HG03442 (cell line): ENCODE data around the gene SPSB2.
"Not testable (repeated sequence)": the region's sequence is repeated elsewhere in the genome, so short reads cannot be mapped to it uniquely, and the experiment has no call there.

ENCODE experiments used
- ATAC-seq: cut with Tn5 transposase; IDR thresholded peaks from one replicate; pipeline ENCODE4 v1.9.1; 2021; ENCODE audit warnings: mild to moderate bottlenecking, moderate library complexity; ENCODE audit not compliant: unreplicated experiment

Gene SPSB2, protein sequence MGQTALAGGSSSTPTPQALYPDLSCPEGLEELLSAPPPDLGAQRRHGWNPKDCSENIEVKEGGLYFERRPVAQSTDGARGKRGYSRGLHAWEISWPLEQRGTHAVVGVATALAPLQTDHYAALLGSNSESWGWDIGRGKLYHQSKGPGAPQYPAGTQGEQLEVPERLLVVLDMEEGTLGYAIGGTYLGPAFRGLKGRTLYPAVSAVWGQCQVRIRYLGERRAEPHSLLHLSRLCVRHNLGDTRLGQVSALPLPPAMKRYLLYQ

DNA sequence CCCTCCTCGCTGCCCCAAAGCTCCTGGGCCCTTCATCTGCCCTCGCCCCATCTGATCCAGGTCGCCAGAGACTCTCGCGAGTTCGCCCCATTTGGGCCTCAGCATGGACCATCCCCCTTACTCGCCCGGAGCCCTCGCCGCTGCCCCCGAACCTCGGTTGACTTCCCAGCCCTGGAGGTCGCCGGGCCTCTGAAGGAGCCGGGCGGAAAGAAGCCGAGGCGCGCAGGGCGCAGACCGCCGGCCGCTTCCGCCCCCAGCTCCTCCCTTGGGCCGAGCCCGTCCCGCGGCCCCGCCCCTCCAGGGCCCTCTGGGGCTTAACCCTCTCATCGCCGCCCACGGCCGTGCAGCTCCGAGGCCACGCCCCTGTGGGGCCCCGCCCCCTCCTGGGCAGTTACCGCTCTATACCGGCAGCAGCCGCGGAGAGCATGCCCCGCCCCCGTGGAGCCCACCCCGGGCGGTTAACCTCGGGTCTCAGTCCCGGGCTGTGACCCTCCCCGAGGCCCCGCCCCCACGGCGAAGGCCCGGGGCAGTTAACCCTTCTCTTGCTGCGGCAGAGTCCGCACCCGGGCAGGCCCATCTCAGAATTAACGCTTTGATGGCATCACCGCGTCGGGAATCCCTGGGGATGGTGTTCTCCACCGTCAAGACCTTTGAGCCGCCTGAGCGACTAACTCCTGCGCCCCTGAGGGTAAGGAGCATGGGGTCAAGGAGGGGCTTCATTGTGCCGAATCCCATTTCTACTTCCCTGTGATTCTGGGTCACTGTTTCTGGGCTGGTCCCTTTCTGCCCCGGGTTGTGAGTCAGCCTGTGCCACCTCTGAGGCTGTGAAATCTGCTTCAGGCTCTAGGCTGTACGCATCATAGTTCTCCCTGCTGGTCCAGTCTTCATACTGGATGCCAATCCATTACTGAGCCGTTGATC lies at the start of gene SPSB2:
TSS of gene SPSB2 (minus strand) at position 210 of the 921 bp plus-strand sequence. CDS start 402 bp downstream, outside the sequence.
- peak; percentile 78 for ATAC-seq

DNA sequence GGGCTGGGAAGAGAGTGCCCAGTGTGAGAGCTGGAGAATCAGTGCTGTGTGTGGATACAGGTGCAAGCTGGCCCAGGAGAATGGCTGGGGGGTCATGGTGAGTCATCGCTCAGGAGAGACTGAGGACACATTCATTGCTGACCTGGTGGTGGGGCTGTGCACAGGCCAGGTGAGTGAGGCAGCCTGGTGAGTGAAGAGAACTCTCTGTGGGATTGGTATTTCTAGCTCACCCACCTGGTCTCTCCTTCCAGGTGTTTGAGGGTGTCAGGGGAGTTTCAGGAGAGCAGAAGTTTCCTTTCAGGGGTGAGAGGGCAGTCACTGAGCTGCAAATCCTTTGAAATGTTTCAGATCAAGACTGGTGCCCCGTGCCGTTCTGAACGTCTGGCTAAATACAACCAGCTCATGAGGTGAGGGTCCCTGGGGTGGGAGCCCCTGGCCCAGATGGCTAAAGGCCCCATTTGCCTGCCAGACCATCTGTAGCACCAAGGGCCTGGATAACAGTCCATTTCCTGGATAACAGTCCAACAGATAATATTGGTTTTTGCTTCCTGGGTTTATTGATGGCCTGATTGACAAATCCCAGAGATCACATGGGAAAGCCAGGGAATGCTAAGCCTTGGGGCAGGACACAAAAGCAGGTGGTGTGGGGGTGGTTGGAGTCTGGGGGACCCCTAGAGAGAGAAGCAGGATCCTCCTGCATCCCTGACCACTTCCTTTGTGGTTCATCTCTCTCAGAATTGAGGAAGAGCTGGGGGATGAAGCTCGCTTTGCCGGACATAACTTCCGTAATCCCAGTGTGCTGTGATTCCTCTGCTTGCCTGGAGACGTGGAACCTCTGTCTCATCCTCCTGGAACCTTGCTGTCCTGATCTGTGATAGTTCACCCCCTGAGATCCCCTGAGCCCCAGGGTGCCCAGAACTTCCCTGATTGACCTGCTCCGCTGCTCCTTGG lies 49.2 kb upstream of the SPSB2 start:
- ATAC-seq = no peak

DNA sequence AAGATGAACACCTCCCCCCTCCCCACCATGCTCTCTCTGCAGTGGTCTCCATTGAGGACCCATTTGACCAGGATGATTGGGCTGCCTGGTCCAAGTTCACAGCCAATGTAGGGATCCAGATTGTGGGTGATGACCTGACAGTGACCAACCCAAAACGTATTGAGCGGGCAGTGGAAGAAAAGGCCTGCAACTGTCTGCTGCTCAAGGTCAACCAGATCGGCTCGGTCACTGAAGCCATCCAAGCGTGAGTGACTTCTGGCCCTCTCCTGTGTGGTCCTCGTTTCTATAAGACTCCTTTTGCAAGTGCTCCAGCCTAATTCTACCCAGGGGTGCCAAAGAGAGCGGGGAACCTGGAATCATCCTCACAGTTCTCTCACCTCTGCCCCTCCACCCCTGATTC lies 48.4 kb upstream of the SPSB2 start:
- ATAC-seq = no peak

DNA sequence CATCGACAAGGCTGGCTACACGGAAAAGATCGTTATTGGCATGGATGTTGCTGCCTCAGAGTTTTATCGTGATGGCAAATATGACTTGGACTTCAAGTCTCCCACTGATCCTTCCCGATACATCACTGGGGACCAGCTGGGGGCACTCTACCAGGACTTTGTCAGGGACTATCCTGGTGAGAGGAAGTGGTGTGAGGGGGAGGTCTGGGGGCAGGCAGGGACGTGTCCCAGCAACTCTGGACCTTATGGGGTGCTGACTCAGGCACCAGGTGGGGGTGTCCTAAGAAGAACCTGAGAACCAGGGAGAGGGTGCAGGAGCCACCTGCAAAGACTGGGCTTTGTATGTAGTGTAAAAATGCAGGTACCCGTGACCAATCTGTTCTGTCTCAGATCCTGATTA lies 46.5 kb upstream of the SPSB2 start:
- no peak for ATAC-seq

DNA sequence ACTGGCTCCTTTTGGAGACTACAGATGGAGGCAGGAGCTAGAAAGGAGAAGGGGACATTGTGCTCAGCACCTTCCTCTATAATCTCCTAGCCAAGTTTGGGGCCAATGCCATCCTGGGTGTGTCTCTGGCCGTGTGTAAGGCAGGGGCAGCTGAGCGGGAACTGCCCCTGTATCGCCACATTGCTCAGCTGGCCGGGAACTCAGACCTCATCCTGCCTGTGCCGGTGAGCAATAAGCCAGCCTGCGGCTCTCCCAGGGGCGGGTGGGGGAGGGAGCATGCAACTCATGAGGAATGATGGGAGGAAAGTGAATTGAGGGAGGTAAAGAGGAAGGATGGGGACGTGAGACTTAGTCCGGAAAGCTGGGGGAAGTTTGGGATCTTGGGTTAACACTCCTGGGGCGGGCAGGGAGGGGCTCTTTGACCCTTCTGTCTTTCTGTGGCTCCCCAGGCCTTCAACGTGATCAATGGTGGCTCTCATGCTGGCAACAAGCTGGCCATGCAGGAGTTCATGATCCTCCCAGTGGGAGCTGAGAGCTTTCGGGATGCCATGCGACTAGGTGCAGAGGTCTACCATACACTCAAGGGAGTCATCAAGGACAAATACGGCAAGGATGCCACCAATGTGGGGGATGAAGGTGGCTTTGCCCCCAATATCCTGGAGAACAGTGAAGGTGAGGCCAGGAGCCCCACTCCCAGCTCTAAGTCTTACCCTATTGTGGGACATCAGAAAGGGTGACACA lies 44.6 kb upstream of the SPSB2 start:
- no peak for ATAC-seq

DNA sequence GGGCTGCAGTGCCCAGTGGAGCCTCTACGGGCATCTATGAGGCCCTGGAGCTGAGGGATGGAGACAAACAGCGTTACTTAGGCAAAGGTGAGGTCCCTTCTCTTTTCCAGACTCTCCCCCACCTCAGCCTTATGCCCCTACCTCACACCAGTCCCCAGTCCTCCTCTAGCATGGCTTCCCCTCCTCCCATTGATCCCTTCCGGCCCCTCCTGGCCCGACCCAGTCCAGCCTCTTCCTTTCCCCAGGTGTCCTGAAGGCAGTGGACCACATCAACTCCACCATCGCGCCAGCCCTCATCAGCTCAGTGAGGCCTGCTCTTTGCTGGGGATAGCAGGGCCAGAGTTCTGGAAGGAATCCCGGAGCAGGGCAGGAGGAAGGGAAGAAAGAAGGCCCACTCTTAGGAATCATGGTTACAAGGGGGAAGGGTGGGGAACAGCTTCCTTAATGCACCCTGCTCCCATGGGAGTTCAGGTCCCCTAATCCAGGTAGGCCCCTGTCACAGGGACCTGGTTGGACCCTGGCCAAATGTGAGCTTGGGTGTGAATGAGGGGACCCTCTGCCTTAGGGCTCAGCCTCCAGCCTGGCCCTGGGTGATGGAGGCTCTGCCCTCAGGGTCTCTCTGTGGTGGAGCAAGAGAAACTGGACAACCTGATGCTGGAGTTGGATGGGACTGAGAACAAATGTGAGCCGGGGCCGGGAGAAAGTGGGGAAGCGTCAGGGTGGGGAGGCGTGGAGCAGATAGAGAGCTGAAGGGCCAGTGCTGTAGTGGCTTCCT lies 43.5 kb upstream of the SPSB2 start:
- no peak for ATAC-seq

DNA sequence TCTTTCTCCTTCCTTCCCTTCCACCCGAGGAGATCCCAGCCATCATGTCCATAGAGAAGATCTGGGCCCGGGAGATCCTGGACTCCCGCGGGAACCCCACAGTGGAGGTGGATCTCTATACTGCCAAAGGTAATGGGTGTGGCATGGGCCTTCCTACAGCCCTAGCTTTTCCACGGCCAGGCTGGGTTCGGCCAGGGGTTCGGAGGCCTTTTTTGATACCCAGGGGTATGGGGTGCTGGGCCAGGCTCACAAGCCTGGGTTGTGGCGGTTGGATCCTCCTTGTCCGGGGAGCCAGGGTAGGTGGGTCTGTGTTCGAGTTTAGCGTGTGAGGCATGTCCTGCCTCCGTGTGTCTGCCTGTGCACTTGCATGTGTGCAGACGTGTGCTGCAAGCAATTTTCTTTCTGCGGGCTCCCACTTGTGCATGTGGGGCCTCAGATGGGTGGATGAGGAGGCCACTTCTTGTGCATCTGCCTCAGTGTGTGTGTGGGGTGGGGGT lies 42.7 kb upstream of the SPSB2 start:
- no peak for ATAC-seq

DNA sequence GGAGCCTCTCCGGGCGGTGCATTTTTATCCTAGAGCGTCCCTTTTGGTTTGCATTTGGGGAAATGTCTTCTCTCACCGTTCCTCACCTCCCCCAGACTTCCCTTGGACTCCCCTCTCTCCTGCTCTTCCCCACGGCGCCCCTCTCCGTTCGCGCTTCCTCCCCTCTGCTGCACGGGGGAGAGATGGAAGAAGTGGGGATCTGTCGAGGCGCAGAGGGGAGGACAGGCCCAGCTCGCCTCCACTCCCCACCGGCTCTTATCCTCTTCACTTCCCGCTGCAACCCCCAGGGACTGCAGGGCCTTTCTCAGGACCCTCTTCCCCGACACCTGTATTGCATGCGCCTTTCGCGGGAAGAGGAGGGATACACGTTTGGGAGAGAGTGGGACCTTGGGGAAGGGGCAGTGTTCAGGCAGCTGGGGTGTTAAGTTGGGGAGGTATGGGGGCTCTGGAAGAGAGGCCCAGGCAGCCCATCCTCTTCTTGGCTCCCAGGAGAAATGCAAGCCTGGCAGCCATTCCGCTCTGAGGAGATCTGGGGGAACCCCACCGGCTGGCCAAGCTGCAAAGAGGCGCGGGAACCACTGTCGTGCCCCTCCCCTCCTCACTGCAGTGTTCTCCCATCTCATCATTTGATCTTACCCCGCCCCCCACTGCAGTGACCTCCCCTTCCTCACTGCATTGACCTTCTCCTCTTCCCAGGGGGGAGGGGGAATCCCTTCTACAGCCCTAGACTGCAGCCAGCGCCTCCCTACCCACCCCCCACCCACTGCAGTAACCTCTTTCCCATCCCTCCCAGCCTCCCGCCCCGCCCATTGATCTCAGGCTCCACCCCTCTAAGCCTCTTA lies 42.1 kb upstream of the SPSB2 start:
- no peak for ATAC-seq

DNA sequence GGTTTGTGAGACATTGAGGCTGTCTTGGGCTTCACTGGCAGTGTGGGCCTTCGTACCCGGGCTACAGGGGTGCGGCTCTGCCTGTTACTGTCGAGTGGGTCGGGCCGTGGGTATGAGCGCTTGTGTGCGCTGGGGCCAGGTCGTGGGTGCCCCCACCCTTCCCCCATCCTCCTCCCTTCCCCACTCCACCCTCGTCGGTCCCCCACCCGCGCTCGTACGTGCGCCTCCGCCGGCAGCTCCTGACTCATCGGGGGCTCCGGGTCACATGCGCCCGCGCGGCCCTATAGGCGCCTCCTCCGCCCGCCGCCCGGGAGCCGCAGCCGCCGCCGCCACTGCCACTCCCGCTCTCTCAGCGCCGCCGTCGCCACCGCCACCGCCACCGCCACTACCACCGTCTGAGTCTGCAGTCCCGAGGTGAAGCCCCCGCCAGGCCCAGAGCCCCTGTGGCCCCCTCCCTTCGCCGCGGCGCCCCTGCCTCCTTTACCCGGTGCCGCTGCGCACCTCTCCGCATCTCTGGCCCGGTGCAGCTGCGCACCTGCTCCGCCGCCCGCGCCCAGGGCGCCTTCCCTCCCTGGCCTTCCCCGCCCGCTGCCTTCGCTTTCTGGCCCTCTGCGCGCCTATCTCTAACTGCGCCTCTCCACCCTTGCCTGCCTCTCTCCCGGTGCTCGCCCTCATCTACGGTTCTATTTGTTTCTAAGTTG lies 41.3 kb upstream of the SPSB2 start, which contains the start of gene ENO2:
TSS of gene ENO2 (plus strand) at position 335 of the 701 bp plus-strand sequence. CDS start 1,253 bp downstream, outside the sequence.
- ATAC-seq = peak; percentile 57

DNA sequence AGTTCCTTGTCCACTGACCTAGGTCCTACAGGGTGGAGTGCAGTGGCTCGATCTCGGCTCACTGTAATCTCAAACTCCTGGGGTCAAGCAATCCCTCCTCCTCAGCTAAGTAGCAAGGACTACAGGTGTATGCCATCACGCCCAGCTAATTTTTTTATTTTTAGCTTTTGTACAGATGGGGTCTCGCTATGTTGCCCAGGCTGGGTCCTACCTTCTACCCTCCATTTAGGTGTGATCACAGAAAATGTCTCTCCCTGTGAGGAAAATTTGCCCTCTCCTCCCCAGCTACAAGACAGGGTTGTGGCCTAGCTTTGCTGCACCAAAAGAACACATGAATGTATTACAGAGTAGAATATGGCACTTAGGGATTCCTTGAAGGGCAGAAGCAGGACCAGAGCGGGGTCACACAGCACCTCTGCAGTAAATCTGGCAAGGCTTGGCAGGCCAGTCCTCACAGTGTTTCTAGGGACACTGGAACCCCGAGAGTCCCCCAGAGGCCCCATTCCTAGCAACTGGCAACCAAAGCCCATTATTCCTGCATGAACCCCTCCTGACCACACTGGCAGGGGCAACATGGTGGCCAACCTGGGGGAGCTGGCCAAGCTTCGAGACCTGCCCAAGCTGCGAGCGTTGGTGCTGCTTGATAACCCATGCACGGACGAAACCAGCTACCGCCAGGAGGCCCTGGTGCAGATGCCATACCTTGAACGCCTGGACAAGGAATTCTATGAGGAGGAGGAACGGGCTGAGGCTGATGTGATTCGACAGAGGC lies 39.2 kb upstream of the SPSB2 start:
- ATAC-seq = no peak

DNA sequence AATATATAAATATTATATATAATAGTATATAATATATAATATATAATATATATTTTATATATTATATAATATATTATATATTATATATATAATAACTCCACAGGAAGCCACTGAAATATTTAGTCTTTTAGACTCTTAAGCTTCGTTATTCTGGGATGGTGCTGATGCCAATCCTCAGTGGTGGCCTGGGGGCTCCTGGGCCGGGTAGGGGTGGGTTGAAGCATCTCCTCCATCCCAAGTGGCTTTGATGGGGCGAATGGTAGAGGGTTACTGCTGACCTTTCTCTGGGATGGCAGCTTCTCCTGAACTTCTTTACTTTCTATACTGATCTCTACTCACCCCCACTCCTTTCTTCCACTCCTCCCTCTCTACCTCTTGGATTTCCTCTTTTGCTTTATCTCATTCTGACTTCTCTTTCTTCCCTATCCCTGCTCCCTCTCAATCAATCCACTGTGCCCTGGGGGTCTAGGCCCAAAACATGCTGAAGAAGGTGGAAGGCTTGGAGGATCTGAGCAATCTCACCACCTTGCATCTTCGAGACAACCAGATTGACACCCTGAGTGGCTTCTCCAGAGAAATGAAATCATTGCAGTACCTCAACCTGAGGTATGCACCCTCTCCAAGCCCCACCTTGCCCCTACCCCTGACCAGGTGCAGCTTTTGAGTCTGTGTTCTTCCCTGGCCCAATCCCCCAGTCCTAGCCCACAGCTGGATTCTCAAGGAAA lies 36.5 kb upstream of the SPSB2 start:
- no peak for ATAC-seq

DNA sequence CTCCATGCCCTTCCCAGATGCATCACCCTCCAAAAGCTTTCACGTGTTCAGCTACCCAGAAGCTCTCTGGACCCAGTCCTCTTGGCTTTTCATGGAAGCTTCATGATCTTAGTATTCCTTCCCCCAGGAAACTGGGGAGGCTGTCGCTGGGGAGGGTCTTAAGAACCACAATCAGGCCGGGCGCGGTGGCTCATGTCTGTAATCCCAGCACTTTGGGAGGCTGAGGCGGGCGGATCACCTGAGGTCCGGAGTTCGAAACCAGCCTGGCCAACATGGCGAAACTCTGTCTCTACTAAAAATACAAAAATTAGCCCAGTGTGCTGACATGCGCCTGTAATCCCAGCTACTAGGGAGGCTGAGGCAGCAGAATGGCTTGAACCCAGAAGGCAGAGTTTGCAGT lies 35.0 kb upstream of the SPSB2 start:
- ATAC-seq = not testable (repeated sequence)

DNA sequence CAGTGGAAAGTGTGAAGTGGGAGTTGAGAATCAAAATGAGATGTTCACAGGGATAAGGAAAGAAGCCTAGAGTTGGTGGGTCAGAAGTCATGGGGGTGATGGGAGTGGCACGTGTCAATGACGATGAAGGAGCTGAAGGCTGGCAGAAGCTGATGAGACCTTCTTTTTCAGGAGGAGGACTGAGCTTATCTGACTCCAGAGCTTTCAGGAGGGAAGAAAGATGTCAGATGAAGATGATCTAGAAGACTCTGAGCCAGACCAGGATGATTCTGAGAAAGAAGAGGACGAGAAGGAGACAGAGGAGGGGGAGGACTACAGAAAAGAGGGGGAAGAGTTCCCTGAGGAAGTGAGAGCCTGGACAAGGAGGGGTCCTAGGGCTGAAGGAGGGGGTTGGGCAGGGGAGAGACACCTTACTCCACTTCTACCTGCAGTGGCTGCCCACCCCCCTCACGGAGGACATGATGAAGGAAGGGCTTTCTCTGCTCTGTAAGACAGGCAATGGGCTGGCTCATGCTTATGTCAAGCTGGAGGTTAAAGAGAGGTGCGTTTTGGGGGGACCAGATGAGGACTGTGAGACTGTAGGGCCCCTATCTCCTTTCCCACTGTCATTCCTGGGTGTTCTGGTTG lies 32.4 kb upstream of the SPSB2 start:
- no peak for ATAC-seq

DNA sequence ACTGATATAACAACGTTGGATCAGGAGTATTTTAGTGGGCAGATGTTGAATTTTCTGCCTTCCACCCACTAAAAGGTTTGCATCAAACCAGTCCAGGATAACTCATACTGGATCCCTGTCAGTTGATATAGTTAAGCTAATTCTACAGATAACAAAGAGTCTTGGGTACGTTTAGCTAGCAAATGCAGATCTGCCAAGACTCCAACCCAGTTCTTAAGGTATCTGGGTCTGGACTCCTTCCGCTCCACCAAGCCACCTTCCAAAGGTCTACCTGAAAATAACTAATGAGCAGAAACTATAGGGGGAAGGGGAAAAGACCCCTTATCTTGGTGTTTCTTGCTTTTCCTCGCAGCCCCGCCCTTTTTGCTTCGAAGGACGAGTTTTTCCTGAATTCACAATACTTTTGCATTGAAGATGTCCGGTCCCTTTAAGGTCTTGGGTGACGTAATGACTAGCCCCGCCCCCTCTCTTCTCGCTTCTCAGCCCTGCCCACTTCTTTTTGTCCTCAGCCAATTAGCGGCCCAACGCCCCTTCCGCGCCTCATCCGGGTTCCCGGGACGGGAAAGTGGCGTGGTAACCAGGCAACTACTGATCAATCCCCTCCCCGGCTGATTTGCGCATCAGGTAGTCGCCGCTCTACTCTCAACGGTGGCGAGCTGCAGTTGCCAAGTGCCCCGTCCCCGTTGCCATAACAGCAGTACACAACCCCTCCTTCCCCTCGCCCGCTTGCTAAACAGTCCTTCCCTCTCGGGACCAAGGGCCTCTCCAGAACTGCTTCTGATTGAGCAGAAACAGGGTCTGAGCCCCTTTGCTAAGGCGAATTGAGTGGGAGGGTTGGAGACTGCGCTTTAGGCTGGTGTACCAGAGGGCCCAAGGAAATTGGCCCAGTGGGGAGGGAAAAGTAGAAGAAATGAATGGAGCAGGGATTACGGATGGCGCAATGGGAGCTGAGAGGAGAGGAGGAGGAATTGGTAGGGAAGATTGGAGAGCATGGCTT lies 31.5 kb upstream of the SPSB2 start, which contains the start of gene LRRC23:
TSS of gene LRRC23 (plus strand) at position 543 of the 997 bp plus-strand sequence. CDS start 812 bp downstream, outside the sequence.
- peak; percentile 94 for ATAC-seq
